Chondrocyte (in vitro differentiated cells): ENCODE data around the gene DSE. TPM values are rescaled to one million over a fixed set of nuclear protein-coding genes. Genes with fewer than 3 reads are reported as not detected.
A peak's percentile ranks its signal among the peaks of the same experiment; 100 is the strongest.

ENCODE experiments used
- DNase-seq: peaks from one replicate; pipeline ENCODE4 v3.0.0; 2021; ENCODE audit warnings: mixed read lengths, low spot score
- H3K27ac Mint-ChIP-seq: one replicate; pipeline ENCODE4 v1.8.0; 2021; ENCODE audit warnings: mild to moderate bottlenecking, moderate library complexity, mixed read lengths; ENCODE audit not compliant: unreplicated experiment
- H3K27me3 Mint-ChIP-seq: 2 replicates; pipeline ENCODE4 v1.8.0; 2021; ENCODE audit warnings: low read depth, mixed read lengths
- H3K36me3 Mint-ChIP-seq: 2 replicates; pipeline ENCODE4 v1.8.0; 2021; ENCODE audit warnings: low read depth, mixed read lengths
- H3K4me1 Mint-ChIP-seq: 2 replicates; pipeline ENCODE4 v1.8.0; 2021; ENCODE audit warnings: low read depth, mild to moderate bottlenecking, mixed read lengths
- H3K4me3 Mint-ChIP-seq: one replicate; pipeline ENCODE4 v1.8.0; 2021; ENCODE audit warnings: mild to moderate bottlenecking, moderate library complexity, mixed read lengths; ENCODE audit not compliant: unreplicated experiment
- H3K9me3 Mint-ChIP-seq: 2 replicates; pipeline ENCODE4 v1.8.0; 2021; ENCODE audit warnings: low read depth, mixed read lengths
- total RNA-seq: library from RNA; stranded (reverse); gene quantifications from 3 replicates; pipeline ENCODE4 v1.2.1, GENCODE V29; 2021
- TF ChIP-seq, protein P1 (sequence below): fragments of 200-600 bp; sonication (generic); IDR thresholded peaks from 2 replicates; pipeline ENCODE4 v1.5.0; 2021; ENCODE audit warnings: antibody characterized with exemption, mild to moderate bottlenecking, moderate library complexity

The DSE gene
- total RNA-seq, 1 donor from 2014 or later, result 78.0 TPM

DNA sequence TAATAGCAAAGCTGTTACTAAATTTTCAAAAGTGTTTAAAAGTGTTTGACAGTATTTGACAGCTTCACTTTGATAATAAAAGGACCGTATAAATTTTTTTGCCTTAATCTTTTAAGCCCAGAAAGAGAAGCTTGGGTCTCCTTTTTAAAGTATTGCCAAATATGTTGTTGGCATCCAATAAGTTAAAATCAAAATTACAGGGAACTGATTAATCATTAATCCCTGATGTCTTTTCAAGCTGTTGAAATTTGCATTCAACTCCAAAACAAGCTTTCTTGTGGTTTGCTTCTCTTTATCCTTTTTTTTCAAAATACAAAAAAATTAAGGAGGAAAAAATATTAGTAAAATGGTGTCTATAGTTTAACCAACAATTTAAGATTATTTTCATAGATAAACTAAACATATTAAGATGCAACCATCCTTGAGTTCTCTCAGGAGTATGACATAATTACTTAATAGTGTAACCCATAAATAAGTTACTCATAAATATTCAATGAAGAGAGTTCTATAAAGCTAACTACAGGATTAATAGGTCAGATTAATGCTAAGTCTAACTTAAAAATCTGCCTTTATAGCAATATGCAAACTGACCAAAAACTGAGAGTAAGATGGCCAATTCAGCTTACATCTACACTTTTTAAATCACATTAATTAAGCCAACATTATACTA is 63.4 kb downstream of the DSE start:
- peaks cover 33% of the 10 kb centered on the region for H3K36me3 Mint-ChIP-seq
- TF ChIP-seq, protein P1, sequence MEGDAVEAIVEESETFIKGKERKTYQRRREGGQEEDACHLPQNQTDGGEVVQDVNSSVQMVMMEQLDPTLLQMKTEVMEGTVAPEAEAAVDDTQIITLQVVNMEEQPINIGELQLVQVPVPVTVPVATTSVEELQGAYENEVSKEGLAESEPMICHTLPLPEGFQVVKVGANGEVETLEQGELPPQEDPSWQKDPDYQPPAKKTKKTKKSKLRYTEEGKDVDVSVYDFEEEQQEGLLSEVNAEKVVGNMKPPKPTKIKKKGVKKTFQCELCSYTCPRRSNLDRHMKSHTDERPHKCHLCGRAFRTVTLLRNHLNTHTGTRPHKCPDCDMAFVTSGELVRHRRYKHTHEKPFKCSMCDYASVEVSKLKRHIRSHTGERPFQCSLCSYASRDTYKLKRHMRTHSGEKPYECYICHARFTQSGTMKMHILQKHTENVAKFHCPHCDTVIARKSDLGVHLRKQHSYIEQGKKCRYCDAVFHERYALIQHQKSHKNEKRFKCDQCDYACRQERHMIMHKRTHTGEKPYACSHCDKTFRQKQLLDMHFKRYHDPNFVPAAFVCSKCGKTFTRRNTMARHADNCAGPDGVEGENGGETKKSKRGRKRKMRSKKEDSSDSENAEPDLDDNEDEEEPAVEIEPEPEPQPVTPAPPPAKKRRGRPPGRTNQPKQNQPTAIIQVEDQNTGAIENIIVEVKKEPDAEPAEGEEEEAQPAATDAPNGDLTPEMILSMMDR, result no peak
- no peak overlapping the region for H3K4me3 Mint-ChIP-seq
- H3K27me3 Mint-ChIP-seq, result no peaks in the 10 kb centered on the region
- H3K27ac Mint-ChIP-seq, result no peak overlapping the region
- peaks cover 16% of the 10 kb centered on the region for H3K4me1 Mint-ChIP-seq
- no peak for DNase-seq
- H3K9me3 Mint-ChIP-seq, result no peaks in the 10 kb centered on the region

DNA sequence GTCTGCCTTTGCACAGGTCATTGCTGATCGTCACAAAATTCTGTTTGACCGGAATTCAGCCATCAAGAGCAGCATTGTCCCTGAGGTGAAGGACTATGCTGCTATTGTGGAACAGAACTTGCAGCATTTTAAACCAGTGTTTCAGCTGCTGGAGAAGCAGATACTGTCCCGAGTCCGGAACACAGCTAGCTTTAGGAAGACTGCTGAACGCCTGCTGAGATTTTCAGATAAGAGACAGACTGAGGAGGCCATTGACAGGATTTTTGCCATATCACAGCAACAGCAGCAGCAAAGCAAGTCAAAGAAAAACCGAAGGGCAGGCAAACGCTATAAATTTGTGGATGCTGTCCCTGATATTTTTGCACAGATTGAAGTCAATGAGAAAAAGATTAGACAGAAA is 65.8 kb downstream of the DSE start:
- DNase-seq, result no peak
- Mint-ChIP-seq H3K27ac (no peak overlapping the region), H3K4me3 (no peak overlapping the region), H3K9me3 (no peaks in the 10 kb centered on the region), H3K27me3 (no peaks in the 10 kb centered on the region), H3K4me1 (peaks cover 35% of the 10 kb centered on the region), H3K36me3 (peaks cover 23% of the 10 kb centered on the region)
- TF ChIP-seq, protein P1, result no peak

DNA sequence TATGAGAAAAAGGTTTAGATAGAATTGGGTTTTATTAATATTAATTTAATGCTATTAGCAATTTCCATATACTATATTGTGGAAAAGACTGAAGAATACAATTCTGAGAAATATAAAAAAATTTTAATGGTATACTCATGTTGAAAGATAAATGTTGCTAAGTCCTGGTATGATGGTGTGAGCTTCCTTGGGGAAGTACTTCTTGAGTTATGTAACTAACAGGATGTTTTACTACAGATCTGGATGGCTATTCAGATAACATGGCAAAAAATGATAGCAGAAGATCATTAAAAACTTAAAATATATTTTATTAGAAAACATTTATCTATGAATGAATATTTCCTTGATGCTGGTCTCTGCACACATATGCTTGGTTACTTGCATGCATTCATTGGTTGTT is 66.9 kb downstream of the DSE start:
- no peak overlapping the region for H3K4me3 Mint-ChIP-seq
- DNase-seq, result no peak
- H3K27me3 Mint-ChIP-seq, result no peaks in the 10 kb centered on the region
- no peak overlapping the region for H3K27ac Mint-ChIP-seq
- H3K9me3 Mint-ChIP-seq, result no peaks in the 10 kb centered on the region
- H3K4me1 Mint-ChIP-seq, result peaks cover 46% of the 10 kb centered on the region
- H3K36me3 Mint-ChIP-seq, result peaks cover 18% of the 10 kb centered on the region
- TF ChIP-seq, protein P1, result no peak

DNA sequence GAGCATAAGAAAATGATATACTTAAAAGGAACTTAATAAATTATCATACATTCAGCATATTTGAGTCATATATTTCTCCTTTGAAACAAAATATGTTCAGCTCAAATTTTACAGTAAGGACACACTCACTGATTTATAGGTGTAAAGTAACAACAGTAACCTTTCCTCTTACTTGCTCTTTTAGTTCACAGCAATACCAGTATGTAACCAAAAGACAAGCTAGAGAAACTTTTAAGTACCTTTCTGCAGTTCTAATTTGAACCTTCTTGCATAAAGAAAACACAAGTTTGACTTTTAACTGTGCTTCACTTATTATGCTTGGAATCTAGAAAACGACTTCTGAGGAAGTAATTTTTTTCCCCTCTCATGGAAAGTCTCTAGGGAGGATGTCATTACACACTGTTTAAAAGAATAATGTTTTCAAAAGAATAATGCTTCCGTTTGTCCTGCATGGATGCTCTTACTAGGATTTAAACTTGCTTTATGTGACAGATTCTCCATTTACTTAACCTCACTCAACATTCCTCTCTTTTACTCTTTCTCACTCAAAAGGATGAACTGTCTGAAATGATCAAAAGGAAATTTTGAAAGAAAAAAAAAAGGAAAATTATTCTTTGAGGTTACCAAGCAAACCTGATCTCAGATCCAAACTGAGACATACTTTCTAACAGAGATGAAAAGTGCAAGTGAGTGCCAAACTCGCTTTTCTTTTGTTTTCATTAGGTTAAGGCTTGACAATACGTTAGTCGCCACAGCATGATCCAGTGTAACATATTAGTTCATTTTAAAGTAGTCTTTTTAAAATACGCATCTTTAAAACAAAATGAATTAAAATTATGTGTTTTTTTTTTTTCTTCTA is 68.1 kb downstream of the DSE start:
- Mint-ChIP-seq H3K27ac (peak overlapping the region; percentile 88), H3K4me1 (peaks cover 57% of the 10 kb centered on the region), H3K27me3 (no peaks in the 10 kb centered on the region)

DNA sequence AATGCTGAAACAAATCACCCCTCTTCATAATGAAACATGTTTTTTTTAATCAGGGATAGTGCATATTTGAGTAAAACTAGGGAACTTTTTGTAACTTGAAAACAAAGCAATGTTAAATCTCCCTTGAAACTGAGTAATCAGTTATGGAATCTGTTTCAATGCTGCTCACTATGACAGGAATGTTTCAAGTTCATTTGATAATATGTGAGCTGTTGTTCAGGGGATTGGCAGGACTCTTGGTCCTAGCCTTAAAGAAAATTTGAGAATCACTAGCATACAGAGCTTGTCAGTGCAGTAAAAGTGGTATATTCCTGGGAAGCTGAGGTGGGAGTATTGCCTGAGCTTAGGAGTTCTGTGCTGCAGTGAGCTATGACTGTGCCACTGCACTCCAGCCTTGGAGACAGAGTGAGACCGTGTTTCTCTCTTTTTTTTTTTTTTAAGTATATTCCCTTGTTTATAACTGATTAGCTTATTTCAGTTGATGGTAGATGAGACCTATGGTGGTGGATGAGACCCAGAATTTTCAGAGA is 68.8 kb downstream of the DSE start:
- peak overlapping the region; percentile 6 for H3K4me3 Mint-ChIP-seq
- no peaks in the 10 kb centered on the region for H3K27me3 Mint-ChIP-seq
- H3K4me1 Mint-ChIP-seq, result peaks cover 65% of the 10 kb centered on the region
- H3K9me3 Mint-ChIP-seq, result no peaks in the 10 kb centered on the region
- H3K36me3 Mint-ChIP-seq, result peaks cover 14% of the 10 kb centered on the region
- DNase-seq, result no peak
- TF ChIP-seq, protein P1, result no peak
- peak overlapping the region; percentile 88 for H3K27ac Mint-ChIP-seq

More for the DNA sequence above, 68.1 kb downstream of the DSE start:
- TF ChIP-seq, protein P1, result no peak
- Mint-ChIP-seq H3K36me3 (peaks cover 14% of the 10 kb centered on the region), H3K9me3 (no peaks in the 10 kb centered on the region), H3K4me3 (peak overlapping the region; percentile 6)
- no peak for DNase-seq
